Measurements from ENCODE around the gene B4GALT5.

The B4GALT5 gene

GRCh38 chr20:49583343-49583668, 130.4 kb downstream of the B4GALT5 start:
- no peak for DNase-seq

Data from cerebellar nuclear complex (tissue), 1 donor.